GM12801 (cell line): ENCODE measurements around the gene TP53BP2.

Experiments used
- TF ChIP-seq, protein P1 (sequence below): IDR thresholded peaks from one replicate; pipeline ENCODE4 v1.5.1; 2011; ENCODE audit warnings: control low read depth; ENCODE audit not compliant: insufficient read length; ENCODE audit errors: extremely low read depth

TP53BP2 gene

DNA sequence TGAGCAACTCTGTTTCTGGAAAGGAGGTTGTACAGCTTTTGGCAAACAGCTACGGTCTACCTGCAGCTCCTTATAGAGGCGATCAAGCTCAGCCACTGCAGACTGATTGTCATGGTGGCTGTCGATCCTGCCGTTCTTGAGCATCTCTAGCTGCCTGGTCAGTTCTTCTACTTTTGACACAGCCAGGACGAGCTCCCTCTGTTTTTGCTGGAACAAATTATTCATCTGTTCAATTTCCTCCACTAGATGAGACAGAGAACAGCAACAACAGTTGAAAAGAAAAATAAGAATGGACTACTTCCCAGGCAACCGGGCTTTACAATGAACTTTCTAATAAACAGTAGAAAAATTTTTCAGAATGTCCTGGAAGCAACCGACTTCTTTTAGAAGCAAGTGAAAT, 42.5 kb downstream of the TP53BP2 start:
- TF ChIP-seq, protein P1, sequence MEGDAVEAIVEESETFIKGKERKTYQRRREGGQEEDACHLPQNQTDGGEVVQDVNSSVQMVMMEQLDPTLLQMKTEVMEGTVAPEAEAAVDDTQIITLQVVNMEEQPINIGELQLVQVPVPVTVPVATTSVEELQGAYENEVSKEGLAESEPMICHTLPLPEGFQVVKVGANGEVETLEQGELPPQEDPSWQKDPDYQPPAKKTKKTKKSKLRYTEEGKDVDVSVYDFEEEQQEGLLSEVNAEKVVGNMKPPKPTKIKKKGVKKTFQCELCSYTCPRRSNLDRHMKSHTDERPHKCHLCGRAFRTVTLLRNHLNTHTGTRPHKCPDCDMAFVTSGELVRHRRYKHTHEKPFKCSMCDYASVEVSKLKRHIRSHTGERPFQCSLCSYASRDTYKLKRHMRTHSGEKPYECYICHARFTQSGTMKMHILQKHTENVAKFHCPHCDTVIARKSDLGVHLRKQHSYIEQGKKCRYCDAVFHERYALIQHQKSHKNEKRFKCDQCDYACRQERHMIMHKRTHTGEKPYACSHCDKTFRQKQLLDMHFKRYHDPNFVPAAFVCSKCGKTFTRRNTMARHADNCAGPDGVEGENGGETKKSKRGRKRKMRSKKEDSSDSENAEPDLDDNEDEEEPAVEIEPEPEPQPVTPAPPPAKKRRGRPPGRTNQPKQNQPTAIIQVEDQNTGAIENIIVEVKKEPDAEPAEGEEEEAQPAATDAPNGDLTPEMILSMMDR, result no peak

DNA sequence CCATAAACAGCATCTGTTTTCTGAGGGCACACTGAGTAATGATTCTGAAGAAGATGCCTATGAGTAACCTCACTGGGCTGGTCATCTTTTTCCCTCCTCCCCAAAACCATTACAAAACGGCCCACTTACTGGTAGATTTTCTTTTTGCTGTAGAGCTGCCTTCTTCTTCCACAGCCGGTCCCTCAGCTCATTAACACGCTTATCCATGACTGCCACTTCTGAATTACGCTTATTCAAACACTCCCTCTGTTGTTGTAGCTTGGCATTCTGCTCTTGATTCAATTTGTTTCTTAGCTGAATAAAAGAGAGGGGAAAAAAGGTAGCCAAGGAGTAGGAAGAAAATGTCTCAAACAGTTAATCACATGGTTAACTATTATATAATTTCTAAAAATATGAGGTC, 43.1 kb downstream of the TP53BP2 start:
- TF ChIP-seq, protein P1, result no peak

DNA sequence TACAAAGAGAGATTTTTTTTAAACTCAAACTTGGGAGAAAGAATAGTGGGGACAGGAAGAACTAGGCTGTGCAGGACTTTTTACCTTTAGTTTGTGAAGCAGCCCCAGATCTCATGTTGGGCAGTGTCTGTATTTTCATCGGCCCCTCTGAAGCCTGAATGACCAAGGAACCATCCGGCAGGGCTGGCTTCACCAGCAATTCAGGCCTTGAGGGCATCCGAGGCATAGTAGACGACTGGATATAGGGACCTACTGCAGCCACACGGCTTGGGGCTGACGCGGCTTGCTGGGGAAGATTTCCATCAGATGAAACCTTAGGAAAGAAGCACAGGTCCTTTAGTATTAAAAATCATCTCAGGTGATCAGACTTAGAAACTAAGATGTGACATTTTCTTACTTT, 43.7 kb downstream of the TP53BP2 start:
- TF ChIP-seq, protein P1, result no peak

DNA sequence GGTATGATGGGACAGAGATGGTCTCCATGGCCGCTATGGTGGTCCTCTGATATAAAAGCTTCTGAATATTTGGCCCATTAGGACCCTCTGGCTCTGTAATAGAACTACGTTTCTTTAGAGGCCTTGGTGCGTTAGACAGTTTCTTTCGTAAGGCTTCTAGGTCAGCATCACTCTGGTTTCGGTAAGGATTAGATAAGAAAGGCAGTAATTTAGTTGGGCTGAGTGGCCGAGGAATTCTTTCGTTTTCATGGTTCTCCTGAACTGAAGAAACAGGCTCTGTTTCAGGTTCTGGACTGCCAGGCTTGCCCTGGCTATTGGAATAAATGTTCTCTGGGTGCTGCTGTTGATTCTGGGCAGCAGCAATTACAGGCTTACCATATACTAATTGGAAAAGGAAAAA, 49.5 kb downstream of the TP53BP2 start:
- TF ChIP-seq, protein P1, result no peak

DNA sequence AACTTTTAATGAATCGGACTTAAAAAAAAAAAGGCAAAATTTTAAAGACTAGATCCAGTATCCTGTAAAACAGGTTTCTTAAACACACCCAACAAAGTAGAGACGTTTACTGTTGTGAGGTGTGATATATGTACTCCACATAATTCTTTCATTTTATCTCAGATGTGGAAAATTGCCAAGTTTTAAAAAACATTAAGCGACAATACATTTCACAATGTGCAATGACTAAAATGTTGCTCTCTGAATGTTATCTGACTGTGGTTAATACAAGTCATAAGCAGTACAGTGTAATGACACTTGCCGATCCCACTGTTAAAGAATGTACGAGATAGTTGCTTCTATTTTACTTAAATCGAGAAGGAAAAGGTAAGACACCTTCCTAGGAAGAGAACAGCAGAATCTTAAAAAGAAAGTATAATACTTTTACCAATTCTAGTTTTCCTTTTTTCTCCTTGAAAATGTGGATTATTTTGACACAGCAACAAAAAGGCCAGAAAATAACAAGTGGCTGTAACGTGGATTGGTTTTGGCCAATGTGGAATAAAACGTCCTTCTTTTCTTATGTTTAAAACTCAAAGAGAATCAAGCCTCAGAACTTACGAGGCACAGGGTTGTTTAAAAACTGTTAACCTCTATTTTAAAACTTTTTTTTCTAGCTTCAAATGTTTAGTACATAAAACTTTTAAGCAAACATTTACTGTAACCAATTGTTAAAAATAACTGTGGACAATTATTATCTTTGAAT, 51.4 kb downstream of the TP53BP2 start:
- TF ChIP-seq, protein P1, result no peak

DNA sequence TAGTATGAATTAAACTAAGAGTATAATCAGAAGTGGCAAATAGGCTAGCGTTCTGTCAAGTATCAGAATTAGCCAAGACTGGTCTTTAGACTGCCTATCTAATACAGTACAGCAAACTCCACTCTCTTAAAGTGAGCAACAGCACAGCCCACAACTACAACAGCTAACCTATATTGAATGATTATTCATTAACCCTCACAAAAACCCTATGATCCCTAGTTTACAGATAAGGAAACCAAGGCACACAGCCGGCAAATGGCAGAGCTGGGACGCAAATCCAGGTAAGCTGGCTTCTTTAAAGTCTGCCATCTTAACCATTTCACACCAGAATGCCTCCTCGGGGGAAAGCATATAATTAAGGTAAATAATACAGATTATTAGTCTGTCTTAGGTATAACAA, 52.0 kb downstream of the TP53BP2 start:
- TF ChIP-seq, protein P1, result no peak

DNA sequence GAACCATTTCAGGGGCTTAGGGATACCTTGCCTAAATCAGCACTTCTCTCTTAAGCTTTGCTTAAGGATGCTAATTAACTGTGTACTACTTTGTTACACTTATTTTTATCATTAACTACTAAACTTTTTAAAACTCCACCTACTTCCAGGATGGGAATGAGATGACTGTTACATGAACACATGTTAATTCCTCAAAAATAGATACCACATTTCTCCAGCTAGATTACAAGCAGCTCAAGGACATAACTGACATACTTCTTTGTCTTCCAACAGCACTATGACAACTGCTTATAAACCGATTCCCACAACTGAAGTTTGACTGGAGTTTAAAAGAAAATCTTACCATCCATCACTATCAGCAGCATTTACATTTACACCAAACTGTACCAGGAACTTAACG, 53.7 kb downstream of the TP53BP2 start:
- TF ChIP-seq, protein P1, result no peak
